22Rv1 (cell line): ENCODE results near the gene MAGEB1.

Source experiments
- ZFX ChIP-seq: fragments of 450-650 bp; IDR thresholded peaks from 2 replicates; pipeline ENCODE4 v1.6.1; 2017; ENCODE audit warnings: antibody characterized with exemption, borderline replicate concordance
- TF ChIP-seq, protein P1 (sequence below): fragments of 450-650 bp; IDR thresholded peaks from 2 replicates; pipeline ENCODE4 v1.5.1; 2017; ENCODE audit warnings: mild to moderate bottlenecking

DNA sequence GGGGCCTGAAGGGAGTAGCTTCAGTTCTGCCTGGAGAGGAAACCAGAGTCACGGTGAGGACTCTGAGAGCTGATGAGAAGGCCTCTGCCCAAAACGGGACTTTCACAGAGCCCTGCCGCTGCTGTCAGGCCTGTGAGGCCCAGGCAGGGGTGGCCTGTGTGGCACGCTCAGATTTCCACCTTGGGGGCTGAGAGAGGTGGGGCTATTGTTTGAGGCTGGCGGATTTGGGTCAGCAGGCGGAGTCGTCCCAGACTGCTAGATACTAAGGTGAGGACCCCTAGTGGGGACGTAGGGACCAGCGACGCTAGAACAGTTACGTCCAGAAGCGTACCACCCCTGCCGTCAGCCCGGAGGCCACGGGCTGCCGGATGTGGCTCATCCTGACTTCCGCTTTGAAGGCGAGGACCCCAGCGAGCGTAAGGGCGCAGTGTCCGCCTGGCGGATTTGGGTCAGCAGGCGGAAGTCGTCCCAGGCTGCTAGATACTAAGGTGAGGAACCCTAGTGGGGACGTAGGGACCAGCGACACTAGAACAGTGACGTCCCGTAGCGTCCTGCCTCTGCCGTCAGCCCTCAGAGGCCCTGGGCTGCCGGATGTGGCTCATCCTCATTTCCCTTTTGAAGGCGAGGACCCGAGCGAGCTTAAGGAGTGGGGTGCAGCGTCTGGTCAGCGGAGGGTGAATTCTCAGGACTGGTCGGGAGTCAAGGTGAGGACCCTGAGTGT is at the start of gene MAGEB1:
- TF ChIP-seq, protein P1, sequence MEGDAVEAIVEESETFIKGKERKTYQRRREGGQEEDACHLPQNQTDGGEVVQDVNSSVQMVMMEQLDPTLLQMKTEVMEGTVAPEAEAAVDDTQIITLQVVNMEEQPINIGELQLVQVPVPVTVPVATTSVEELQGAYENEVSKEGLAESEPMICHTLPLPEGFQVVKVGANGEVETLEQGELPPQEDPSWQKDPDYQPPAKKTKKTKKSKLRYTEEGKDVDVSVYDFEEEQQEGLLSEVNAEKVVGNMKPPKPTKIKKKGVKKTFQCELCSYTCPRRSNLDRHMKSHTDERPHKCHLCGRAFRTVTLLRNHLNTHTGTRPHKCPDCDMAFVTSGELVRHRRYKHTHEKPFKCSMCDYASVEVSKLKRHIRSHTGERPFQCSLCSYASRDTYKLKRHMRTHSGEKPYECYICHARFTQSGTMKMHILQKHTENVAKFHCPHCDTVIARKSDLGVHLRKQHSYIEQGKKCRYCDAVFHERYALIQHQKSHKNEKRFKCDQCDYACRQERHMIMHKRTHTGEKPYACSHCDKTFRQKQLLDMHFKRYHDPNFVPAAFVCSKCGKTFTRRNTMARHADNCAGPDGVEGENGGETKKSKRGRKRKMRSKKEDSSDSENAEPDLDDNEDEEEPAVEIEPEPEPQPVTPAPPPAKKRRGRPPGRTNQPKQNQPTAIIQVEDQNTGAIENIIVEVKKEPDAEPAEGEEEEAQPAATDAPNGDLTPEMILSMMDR, result no peak
- no peak for TF ChIP-seq ZFX
